Retinal pigment epithelial cell (primary cell): ENCODE data around the gene GPRC5D.

Source experiments
- DNase-seq: peaks from one replicate; pipeline ENCODE4 v3.0.0-alpha.2; 2010; ENCODE audit warnings: low read depth
- H3K4me3 ChIP-seq: 2 replicates; pipeline ENCODE4 v1.5.1; 2011; ENCODE audit warnings: mild to moderate bottlenecking, low read length, control low read depth, moderate library complexity
- TF ChIP-seq, protein P1 (sequence below): conservative IDR thresholded peaks from 2 replicates; pipeline ENCODE4 v1.5.1; 2011; ENCODE audit warnings: low read depth, low read length, control low read depth, inconsistent platforms

The GPRC5D gene

GRCh38 chr12:12952036-12952435, at the start of gene GPRC5D:
Gene GPRC5D, minus strand, starts transcription at chr12:12952170. Its CDS starts 1,786 bp downstream, at chr12:12950384.
- TF ChIP-seq, protein P1, sequence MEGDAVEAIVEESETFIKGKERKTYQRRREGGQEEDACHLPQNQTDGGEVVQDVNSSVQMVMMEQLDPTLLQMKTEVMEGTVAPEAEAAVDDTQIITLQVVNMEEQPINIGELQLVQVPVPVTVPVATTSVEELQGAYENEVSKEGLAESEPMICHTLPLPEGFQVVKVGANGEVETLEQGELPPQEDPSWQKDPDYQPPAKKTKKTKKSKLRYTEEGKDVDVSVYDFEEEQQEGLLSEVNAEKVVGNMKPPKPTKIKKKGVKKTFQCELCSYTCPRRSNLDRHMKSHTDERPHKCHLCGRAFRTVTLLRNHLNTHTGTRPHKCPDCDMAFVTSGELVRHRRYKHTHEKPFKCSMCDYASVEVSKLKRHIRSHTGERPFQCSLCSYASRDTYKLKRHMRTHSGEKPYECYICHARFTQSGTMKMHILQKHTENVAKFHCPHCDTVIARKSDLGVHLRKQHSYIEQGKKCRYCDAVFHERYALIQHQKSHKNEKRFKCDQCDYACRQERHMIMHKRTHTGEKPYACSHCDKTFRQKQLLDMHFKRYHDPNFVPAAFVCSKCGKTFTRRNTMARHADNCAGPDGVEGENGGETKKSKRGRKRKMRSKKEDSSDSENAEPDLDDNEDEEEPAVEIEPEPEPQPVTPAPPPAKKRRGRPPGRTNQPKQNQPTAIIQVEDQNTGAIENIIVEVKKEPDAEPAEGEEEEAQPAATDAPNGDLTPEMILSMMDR: no peak
- H3K4me3 ChIP-seq: no peak within 1 kb of the TSS
- no peak for DNase-seq

- peak overlapping the region; percentile 55 for H3K4me3 ChIP-seq
- DNase-seq: no peak
- TF ChIP-seq, protein P1: no peak
These were observed 49.7 kb upstream of the GPRC5D start for GRCh38 chr12:13001775-13002040.

- TF ChIP-seq, protein P1: peak; percentile 45
- H3K4me3 ChIP-seq: peak overlapping the region; percentile 55
- DNase-seq: no peak
These were observed 49.2 kb upstream of the GPRC5D start for GRCh38 chr12:13000925-13001774.

DNA sequence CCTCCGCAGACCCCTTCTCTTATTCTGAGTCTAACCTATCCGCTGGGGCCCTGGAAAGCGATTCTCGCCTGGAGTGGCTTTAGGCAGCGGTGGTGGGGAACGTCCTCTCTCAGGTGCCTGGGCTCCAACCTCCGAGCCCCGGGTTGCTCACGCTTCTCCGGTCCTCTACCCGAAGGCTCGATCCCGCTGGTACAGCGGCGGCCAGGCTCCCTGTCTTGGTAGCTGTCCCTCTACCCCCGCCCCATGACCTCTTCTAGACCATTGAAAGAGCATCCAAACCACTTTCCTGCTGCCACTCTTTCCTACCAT, 48.6 kb upstream of the GPRC5D start:
- TF ChIP-seq, protein P1: no peak
- no peak for DNase-seq
- peak overlapping the region; percentile 55 for H3K4me3 ChIP-seq

DNA sequence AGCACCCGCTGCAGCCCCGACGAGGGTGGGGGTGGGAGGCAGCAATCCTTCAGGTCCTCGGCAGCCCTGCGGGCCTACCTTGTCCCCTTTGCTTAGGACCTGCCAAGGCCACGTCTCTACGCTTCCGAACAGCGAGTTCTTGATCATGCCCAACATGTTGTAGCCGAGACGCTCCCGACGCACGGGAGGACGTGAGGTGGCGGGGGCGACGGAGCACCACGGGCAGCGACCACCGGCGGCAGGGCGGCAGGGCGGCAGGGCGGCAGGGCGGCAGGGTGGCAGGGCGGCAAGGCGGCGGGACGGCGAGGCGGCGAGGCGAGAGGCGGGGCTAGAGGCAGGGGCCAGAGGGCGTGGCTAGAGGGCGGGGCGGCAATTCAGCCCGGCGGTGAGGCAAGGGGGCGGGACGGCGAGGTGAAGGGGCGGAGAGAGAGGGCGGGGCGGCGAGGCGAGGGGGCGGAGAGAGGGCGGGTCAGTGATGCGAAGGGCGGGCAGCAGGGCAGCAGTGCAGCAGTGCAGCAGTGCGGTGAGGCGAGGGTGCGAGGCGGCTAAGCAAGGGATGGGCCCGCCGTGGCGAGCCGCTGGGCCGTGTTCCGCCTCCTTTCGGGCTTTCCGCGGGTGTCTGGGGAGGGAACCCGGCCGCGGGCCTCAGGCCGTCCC, 48.1 kb upstream of the GPRC5D start, which contains the start of gene HEBP1:
TSS of gene HEBP1 (minus strand) at position 307 of the 657 bp plus-strand sequence. CDS start at position 156, 151 bp downstream.
- TF ChIP-seq, protein P1: no peak
- DNase-seq: peak; percentile 51

DNA sequence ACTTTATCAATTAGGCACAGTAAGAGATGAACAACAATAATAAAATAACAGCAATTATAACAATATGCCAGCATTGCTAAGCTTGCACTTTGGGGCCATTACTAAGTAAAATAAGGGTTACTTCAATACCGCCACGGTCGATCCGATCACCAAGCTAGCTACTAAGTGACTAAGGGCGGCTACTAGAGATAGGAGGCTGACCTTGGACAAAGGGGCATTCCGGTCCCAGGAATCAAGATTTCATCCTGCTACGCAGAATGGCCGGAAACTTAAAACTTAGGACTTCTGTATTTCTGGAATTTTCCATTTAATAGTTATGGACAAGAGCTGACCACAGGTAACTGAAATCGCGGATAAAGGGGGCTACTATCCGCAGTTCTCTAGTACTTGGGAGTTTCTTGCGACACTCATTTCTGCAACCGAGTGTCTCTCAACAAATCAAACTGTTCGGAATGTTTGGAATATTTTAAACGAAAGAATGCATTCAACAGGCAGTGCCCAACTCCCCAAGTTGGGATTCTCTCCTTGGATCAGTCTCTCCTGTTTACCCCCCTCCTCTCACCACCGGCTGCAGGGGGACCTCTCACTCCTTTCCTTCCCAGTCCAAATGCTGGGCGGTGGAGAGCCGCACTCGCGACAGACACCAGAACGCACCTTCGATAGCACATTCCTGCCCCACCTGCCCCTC, 47.4 kb upstream of the GPRC5D start:
- TF ChIP-seq, protein P1: no peak
- no peak for DNase-seq
- H3K4me3 ChIP-seq: peak overlapping the region; percentile 87

More for the DNA sequence above, 48.1 kb upstream of the GPRC5D start, which contains the start of gene HEBP1:
- H3K4me3 ChIP-seq: peak within 1 kb of the TSS; percentile 87

DNA sequence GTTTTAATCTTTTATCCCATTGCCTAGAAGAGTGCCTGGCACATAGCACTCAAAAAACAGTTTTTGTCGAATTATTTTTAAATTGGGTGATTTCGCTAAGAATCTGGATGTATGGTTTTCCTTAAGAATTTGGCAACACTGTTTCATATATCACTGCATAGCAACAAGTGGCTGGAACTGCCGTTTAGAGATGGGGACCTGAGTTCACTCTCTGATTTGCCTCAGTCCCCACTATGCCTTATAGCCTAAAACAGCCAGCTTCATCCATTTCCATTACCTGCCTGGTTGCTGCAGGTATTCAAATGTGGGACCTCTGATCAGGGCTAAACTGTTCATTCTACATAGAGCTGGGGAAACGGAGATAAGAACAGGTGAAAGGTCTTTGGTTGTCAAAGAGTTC, 46.3 kb upstream of the GPRC5D start:
- TF ChIP-seq, protein P1: no peak
- H3K4me3 ChIP-seq: no peak overlapping the region
- no peak for DNase-seq
